Central memory CD8-positive, alpha-beta T cell (primary cell): ENCODE results near the gene NSFL1C.
A peak's percentile ranks its signal among the peaks of the same experiment; 100 is the strongest.
"Not testable (repeated sequence)": the region's sequence is repeated elsewhere in the genome, so short reads cannot be mapped to it uniquely, and the experiment has no call there.

Experiments
- ATAC-seq: fragments of 150-1000 bp; cut with Tn5 transposase; replicated peaks from 2 replicates; pipeline ENCODE4 v1.10.0; 2022; ENCODE audit warnings: mild to moderate bottlenecking, moderate FRiP score, moderate number of reproducible peaks; ENCODE audit not compliant: poor library complexity, severe bottlenecking; ENCODE audit errors: extremely low read depth
- DNase-seq, 2 donors: peaks; one replicate each; pipeline ENCODE4 v3.0.0; 2021; ENCODE audit warnings: low spot score in 2 of 2
- H3K27ac Mint-ChIP-seq: one replicate; pipeline ENCODE4 v1.8.0; 2022; ENCODE audit warnings: low read depth, mild to moderate bottlenecking, moderate library complexity, mixed read lengths
- H3K27me3 Mint-ChIP-seq: one replicate; pipeline ENCODE4 v1.8.0; 2022; ENCODE audit warnings: mixed read lengths
- H3K36me3 Mint-ChIP-seq: one replicate; pipeline ENCODE4 v1.8.0; 2022; ENCODE audit warnings: mild to moderate bottlenecking, moderate library complexity, mixed read lengths; ENCODE audit not compliant: insufficient read depth
- H3K4me1 Mint-ChIP-seq: one replicate; pipeline ENCODE4 v1.8.0; 2022; ENCODE audit warnings: mixed read lengths
- H3K4me3 Mint-ChIP-seq: one replicate; pipeline ENCODE4 v1.8.0; 2022; ENCODE audit warnings: mild to moderate bottlenecking, moderate library complexity, mixed read lengths
- H3K9me3 Mint-ChIP-seq: one replicate; pipeline ENCODE4 v1.8.0; 2022; ENCODE audit warnings: mixed read lengths

NSFL1C gene

DNA sequence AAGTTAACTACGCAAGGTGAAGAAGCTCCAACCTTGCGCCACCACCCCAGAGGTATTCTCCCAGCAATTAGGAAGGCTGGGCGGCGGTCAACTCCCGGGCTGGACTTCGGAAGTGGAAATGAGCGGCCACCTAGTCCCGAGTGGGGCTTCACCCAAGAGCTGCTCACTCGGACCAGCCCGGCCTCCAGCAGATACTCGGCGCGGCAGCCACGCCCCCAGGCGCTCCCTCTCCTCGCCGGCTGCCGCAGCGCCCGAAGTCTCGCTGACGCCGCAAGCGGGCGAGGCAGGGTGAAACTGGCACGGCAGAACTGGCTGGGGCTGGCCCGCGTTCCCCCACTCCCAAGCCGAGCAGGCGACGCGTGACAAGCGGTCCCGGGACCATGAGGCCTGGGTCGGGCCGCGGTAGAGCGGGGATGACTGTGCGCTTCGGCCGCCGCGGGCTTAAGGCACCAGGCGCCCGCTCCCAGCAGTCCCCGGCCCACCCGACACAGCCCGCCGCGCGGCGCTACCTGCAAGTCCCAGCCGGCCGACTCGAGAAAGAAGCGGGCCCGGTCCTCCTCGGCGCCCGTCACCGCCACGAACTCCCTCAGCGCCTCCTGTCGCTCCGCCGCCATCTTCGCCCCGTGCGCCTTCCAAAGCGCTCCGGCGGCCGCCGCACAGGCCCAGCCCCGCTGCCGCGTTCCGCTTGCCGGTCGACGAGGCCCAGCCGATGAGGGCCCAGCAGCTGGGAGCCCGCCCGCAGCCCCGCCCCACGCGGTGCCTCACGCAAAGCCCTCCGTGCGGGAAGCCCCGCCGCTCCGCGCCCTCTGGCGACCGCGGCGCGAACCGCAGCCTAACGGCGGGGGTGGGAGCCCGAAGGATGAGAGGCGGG lies at the start of gene NSFL1C:
NSFL1C (minus strand) TSS at position 639 of the 871 bp plus-strand sequence; CDS start at position 614, 25 bp downstream.
- H3K4me1 Mint-ChIP-seq: peaks cover 43% of the 10 kb centered on the region
- ATAC-seq (peak; percentile 98), DNase-seq (peak; percentile 96 to 97)
- peaks cover 11% of the 10 kb centered on the region for H3K27me3 Mint-ChIP-seq
- H3K27ac Mint-ChIP-seq: peak within 1 kb of the TSS; percentile 54
- no peaks in the 10 kb centered on the region for H3K9me3 Mint-ChIP-seq
- peak within 1 kb of the TSS; percentile 77 for H3K4me3 Mint-ChIP-seq
- H3K36me3 Mint-ChIP-seq: peaks cover 8% of the 10 kb centered on the region

- Mint-ChIP-seq H3K4me1 (no peaks in the 10 kb centered on the region), H3K27me3 (peaks cover 25% of the 10 kb centered on the region), H3K9me3 (no peaks in the 10 kb centered on the region), H3K36me3 (no peaks in the 10 kb centered on the region), H3K27ac (no peak overlapping the region), H3K4me3 (no peak overlapping the region)
- ATAC-seq: no peak
- DNase-seq: no peak
These were observed 47.2 kb upstream of the NSFL1C start for GRCh38 chr20:1513801-1514200.

DNA sequence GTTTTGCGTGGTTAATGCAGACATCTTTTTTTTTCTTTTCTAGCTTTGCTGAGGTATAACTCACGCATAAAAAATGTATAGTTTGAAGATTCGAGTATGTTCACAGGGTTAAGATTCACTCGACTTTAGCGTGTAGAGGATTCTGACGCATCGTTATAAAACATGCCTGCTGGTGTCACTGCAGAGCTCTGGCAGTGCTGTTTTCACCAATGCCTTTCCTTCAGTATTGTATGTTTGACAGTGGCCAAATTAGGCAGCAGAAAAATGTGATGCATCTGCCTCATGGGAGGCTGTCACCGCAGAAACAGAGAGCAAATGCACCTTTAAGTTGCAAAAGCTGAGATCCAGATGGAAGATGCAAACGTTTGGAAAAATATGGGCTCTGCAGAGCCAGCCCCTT lies 42.6 kb upstream of the NSFL1C start:
- DNase-seq (no peak), ATAC-seq (no peak)

DNA sequence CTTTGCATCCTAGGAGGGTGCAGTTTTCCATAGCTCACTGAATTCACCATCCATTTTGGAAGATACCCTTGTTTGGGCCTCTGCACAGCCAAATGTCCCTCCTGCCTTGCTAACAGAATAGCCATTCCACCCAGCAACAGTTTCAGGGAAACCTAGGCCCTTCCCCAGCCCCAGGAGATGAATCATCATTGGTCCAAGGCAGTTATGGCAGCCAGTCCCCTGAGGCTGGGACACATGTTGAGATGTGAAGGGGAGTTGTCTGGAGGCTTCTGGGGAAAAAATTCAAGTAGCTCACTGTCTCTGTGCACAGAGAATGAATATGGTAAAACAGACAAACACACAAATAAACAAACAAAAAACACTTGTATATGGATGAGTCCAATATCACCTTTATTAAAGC lies 41.9 kb upstream of the NSFL1C start:
- peaks cover 2% of the 10 kb centered on the region for H3K36me3 Mint-ChIP-seq
- no peaks in the 10 kb centered on the region for H3K9me3 Mint-ChIP-seq
- H3K27ac Mint-ChIP-seq: no peak overlapping the region
- no peak overlapping the region for H3K4me3 Mint-ChIP-seq
- ATAC-seq: no peak
- no peak for DNase-seq
- H3K4me1 Mint-ChIP-seq: peaks cover 2% of the 10 kb centered on the region
- peaks cover 35% of the 10 kb centered on the region for H3K27me3 Mint-ChIP-seq

More for the DNA sequence above, 42.6 kb upstream of the NSFL1C start:
- Mint-ChIP-seq H3K27ac (no peak overlapping the region), H3K27me3 (peaks cover 31% of the 10 kb centered on the region), H3K4me1 (no peaks in the 10 kb centered on the region), H3K36me3 (peaks cover 2% of the 10 kb centered on the region), H3K9me3 (no peaks in the 10 kb centered on the region), H3K4me3 (no peak overlapping the region)

DNA sequence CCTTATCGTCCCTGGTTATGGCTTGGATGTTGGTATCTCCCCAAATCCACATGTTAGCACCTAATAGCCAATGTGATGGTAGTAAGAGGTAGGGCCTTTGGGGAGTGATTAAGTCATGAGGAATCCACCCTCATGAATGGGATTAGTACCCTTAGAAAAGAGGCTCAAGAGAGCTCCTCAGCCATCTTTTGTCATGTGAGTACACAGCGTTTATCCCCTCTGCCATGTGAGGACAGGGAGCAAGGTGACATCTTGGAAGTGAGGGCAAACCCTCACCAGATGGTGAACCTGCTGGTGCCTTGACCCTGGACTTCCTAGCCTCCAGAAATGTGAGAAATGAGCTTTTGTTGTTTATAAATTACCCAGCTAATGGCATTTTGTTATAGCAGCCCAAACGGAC lies 40.6 kb upstream of the NSFL1C start:
- no peak for ATAC-seq
- H3K9me3 Mint-ChIP-seq: no peaks in the 10 kb centered on the region
- H3K4me3 Mint-ChIP-seq: no peak overlapping the region
- no peak for DNase-seq
- peaks cover 7% of the 10 kb centered on the region for H3K4me1 Mint-ChIP-seq
- H3K36me3 Mint-ChIP-seq: peaks cover 2% of the 10 kb centered on the region
- H3K27ac Mint-ChIP-seq: no peak overlapping the region
- H3K27me3 Mint-ChIP-seq: peaks cover 44% of the 10 kb centered on the region

DNA sequence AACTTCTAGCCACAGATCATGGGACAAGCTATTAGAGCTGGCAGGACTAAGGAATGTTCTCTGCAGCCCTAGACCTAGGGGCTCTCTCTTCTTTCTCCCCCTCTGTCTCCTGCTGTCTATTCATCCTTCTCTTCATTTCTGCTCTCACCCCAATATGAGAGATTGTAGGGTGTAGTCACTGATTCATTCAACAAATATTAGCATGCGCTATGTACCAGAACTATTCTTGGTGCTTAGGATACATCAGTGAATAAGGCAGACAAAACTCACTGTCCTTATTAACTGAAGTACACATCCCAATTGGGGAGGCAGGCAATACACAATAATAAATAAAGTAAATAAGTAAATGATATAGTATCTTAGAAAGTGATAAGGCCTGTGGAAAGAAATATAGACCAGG lies 39.2 kb upstream of the NSFL1C start:
- Mint-ChIP-seq H3K4me3 (no peak overlapping the region), H3K9me3 (no peaks in the 10 kb centered on the region), H3K27me3 (peaks cover 44% of the 10 kb centered on the region), H3K36me3 (peaks cover 2% of the 10 kb centered on the region), H3K4me1 (peaks cover 7% of the 10 kb centered on the region), H3K27ac (no peak overlapping the region)
- ATAC-seq (no peak), DNase-seq (no peak)

GRCh38 chr20:1505361-1505760 lies 38.7 kb upstream of the NSFL1C start:
- no peaks in the 10 kb centered on the region for H3K9me3 Mint-ChIP-seq
- no peak overlapping the region for H3K4me3 Mint-ChIP-seq
- H3K27ac Mint-ChIP-seq: no peak overlapping the region
- H3K27me3 Mint-ChIP-seq: peaks cover 47% of the 10 kb centered on the region
- no peak for DNase-seq
- H3K36me3 Mint-ChIP-seq: peaks cover 2% of the 10 kb centered on the region
- H3K4me1 Mint-ChIP-seq: peaks cover 7% of the 10 kb centered on the region
- no peak for ATAC-seq

GRCh38 chr20:1503564-1504227 lies 37.0 kb upstream of the NSFL1C start:
- H3K36me3 Mint-ChIP-seq: peaks cover 2% of the 10 kb centered on the region
- H3K27me3 Mint-ChIP-seq: peaks cover 64% of the 10 kb centered on the region
- H3K27ac Mint-ChIP-seq: no peak overlapping the region
- H3K9me3 Mint-ChIP-seq: no peaks in the 10 kb centered on the region
- no peak overlapping the region for H3K4me3 Mint-ChIP-seq
- DNase-seq (peak; percentile 47 to 76), ATAC-seq (peak; percentile 100)
- H3K4me1 Mint-ChIP-seq: peaks cover 7% of the 10 kb centered on the region

DNA sequence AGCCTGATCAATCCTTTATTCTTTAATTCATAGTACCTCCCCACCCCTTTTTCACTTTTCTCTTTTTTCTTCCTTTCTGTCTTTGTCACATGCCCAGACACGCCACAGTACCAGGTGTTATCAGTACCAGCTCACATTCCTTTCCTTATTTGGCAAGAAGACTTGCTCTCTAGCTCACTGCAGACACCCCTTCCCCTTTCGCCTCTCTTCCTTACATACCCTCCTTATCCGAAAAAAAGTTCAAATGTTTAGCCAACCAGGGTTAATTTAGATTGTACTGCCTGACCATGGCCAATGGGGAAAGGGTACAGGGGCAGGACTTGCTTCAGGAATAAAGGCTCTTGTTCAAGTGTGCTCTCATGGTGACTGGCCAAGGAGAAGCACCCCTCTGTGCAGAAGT lies 33.8 kb upstream of the NSFL1C start:
- ATAC-seq: no peak

DNA sequence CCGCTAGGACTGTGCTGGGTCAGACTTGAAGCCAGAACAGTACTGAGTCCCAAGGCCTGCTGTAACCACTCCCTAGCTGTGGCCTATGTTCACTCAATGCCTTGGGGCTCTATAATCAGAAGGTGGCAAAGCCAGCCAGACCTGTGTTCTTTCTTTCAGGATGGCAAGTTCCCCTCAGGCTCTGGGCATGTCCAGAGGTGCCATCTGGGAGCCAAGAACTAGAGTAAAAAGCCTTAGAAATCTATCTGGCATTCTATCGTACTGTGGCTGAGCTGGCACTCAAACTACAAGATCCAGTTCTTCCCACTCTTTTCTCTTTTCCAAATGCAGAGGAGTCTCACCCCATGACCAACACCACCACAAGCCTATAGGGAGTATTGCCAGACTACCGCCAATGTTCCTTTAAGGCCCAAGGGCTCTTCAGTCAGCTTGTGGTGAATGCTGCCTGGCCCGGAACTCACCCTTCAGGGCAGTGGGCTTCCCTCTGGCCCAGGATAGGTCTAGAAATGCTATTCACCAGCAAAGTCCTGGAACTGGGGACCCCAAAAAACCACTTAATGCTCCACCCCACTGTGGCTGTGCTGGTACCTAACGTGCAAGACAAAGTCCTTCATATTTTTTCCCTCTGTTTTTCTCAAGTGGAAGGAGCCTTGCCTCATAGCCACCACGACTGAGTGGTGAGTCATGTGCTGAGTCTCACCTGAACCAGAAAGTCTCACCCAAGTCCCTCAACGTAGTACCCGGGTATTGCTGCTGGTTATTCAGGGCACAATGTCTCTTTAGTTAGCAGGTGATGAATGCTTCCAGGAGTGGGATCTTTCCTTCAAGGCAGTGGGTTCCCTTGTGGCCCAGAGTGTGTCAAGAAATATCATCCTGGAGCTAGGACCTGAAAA lies 33.1 kb upstream of the NSFL1C start:
- Mint-ChIP-seq H3K9me3 (no peaks in the 10 kb centered on the region), H3K27ac (no peak overlapping the region), H3K27me3 (peaks cover 80% of the 10 kb centered on the region), H3K36me3 (peaks cover 2% of the 10 kb centered on the region), H3K4me1 (peaks cover 7% of the 10 kb centered on the region), H3K4me3 (no peak overlapping the region)
- ATAC-seq (no peak), DNase-seq (no peak)

More for the DNA sequence above, 33.8 kb upstream of the NSFL1C start:
- no peak for DNase-seq
- H3K4me3 Mint-ChIP-seq: no peak overlapping the region
- H3K36me3 Mint-ChIP-seq: peaks cover 2% of the 10 kb centered on the region
- H3K9me3 Mint-ChIP-seq: no peaks in the 10 kb centered on the region
- peaks cover 7% of the 10 kb centered on the region for H3K4me1 Mint-ChIP-seq
- H3K27ac Mint-ChIP-seq: no peak overlapping the region
- H3K27me3 Mint-ChIP-seq: peaks cover 80% of the 10 kb centered on the region

DNA sequence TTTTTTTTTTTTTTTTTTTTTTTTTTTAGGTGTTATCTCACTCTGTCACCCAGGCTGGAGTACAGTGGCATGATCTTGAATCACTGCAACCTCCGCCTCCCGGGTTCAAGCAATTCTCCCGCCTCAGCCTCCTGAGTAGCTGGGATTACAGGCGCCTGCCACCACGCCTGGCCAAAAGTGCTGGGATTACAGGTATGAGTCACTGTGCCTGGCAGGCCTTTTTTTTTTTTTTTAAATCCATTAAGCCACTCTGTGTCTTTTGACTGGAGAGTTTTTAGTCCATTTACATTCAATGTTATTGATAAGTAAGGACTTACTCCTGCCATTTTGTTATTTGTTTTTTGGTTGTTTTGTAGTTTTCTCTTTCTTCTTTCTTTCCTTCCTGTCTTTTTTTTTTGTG lies 30.7 kb upstream of the NSFL1C start:
- not testable (repeated sequence) for DNase-seq, H3K36me3 Mint-ChIP-seq, H3K9me3 Mint-ChIP-seq, H3K4me3 Mint-ChIP-seq, H3K4me1 Mint-ChIP-seq, H3K27ac Mint-ChIP-seq, ATAC-seq
- H3K27me3 Mint-ChIP-seq: peaks cover 81% of the 10 kb centered on the region

- no peaks in the 10 kb centered on the region for H3K4me1 Mint-ChIP-seq
- peaks cover 76% of the 10 kb centered on the region for H3K27me3 Mint-ChIP-seq
- no peak overlapping the region for H3K27ac Mint-ChIP-seq
- DNase-seq (no peak), ATAC-seq (no peak)
- no peaks in the 10 kb centered on the region for H3K36me3 Mint-ChIP-seq
- H3K9me3 Mint-ChIP-seq: no peaks in the 10 kb centered on the region
- H3K4me3 Mint-ChIP-seq: no peak overlapping the region
These were observed 30.3 kb upstream of the NSFL1C start for GRCh38 chr20:1496930-1497329.
